ENCODE results near the gene U2AF1L4. TPM values are rescaled to one million over a fixed set of nuclear protein-coding genes. Genes with fewer than 3 reads are reported as not detected.
A peak's percentile ranks its signal among the peaks of the same experiment; 100 is the strongest.

The U2AF1L4 gene
- total RNA-seq, 1 experiment from 2014 or later = 20.5 TPM

DNA sequence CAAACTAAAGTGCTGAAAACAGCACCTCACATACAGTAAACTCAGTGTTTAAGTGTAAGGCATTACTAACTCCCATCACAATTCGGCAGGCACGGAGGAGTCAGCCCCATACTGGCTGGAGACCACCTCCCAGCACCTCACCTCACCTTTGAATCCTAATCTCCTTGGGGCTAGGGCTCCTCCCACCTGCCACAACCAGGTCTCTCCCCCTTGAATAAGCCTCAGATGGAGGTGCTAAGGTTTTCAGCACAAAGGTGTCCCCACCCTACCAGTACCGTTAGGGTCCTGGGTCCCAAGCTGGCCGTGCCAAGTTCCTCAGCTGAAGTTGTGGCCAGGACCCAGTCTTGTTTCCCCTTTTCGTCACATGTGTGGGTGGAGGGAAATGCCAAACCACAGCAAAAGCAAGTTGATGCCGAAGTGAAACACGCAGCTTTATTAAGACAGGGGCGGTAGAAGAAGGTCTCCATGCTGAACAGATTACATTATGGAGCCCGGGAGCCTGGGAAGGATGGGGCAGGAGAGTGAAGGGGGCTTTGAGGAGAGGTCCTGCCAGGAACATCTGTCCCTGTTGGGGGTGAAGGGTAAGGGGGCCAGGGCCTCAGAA lies 3.0 kb downstream of the U2AF1L4 start, which contains the start of gene IGFLR1:
IGFLR1 (minus strand) TSS at position 332 of the 604 bp plus-strand sequence. CDS start 1,272 bp downstream, outside the sequence.
- no peak for DNase-seq (ENCODE audit: low read depth)

DNA sequence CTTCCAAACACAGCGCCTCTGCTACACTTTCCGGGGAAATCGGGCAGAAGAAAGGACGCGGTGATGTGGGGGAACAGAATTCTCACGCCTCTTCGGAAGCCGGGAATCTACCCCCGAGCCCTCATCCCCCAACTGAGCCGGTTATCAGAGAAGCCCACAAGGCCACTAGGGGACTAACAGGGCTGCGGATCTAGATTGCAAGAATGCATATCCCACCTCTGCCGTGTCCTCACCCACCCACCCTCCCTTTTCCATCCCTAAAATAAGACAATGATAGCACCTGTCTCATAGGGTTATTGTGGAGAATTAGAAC lies 4.1 kb downstream of the U2AF1L4 start:
- no peak for DNase-seq (ENCODE audit: low read depth)

DNA sequence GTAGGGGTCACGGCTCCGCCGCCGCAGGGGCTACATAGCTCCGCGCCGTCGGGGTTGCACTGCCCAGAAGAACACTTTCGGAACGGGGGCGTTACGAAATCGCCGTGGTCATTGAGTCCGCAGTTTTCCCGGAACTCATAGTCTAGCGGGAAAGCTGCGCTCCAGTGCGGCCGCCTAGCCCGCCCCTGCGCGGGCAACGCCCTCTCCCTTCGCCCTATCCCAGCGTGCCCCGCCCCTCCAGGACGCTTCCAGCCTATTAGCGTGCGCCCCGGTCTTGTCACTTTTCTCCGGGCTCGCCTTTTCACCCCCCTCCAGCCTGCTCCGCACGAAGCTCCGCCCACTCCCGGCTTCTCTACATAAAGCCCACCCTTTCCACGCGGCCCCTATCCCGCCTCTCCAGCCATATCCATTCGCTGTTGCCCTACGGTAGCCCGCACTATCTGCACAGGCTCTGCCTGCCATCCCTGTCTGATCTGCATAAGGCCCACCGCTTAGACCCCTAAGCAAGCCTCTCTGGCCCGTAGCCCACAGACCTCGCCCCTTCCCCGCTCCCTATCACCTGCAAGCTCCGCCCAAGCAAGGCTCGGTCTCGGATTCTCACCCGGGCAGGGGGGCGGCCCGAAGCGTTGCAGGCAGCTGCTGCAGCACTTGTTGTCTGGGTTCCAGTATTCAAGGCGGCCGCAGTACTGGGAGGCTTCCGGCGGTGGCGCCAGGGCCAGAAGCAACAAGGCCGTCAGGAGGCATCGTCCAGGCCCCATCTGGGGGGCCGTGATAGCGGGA lies 4.6 kb downstream of the U2AF1L4 start:
- DNase-seq (ENCODE audit: low read depth) = peak; percentile 98

- DNase-seq (ENCODE audit: low read depth) = no peak
Observed at GRCh38 chr19:35740108-35740422, 5.2 kb downstream of the U2AF1L4 start.

DNA sequence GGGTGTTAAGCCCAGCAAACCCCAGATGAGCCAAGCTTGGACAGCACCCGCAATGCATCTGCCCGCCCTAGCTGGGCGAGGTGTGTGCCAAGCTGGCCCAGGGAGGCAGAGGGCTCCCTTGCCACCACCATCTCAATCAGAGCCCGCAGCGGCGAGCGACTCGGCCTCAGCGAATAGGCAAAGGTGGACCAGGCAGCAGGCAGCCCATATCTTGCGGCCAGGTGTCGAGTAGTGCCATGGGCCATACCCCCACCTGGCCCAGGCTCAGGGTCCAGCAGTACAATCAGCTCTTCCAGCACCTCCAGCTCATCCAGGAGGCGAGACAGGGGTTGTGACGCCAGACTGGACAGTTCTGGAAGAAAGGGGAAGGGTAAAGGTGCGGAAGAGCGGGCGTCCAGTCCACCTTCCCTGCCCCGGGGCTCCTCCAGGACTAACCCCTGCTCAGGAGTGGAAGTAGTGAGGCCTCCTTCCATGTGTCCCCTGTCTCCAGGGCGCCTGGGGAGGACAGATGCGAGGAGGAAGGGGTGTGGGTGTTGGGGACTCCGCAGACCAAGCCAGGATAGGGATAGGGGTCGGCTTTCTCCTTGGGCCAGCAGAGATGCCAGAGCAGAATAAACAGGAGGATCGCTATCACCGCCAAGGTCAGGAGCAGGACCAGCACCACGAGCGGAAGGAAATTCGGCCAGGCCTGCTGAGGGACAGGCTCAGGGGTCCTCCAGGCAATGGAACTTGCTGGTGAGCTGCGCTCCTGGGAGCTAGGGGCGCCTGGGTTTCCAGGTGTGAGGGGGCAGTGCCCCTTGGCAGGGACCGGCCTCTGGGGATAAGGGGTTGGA lies 5.7 kb downstream of the U2AF1L4 start:
- no peak for DNase-seq (ENCODE audit: low read depth)

DNA sequence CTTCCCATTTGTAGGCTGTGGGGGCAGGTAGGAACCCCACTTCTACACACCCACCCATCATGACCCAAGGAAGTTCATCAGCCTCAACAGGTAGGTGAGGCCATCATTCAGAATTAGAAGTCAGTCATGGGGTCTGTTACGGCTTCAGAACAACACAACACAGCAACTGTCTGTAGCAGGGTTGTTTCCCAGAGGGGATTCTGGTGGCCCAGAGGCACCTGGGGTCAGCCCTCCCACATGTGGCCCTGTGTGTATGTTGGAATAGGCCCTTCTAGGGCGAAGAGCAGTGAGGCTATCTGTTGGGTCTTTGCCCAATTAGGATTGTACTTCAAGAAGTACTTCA lies 6.4 kb downstream of the U2AF1L4 start:
- no peak for DNase-seq (ENCODE audit: low read depth)

- DNase-seq (ENCODE audit: low read depth) = no peak
Observed at GRCh38 chr19:35738021-35738886, 7.0 kb downstream of the U2AF1L4 start.

GRCh38 chr19:35736913-35737886 lies 8.0 kb downstream of the U2AF1L4 start:
- no peak for DNase-seq (ENCODE audit: low read depth)

DNA sequence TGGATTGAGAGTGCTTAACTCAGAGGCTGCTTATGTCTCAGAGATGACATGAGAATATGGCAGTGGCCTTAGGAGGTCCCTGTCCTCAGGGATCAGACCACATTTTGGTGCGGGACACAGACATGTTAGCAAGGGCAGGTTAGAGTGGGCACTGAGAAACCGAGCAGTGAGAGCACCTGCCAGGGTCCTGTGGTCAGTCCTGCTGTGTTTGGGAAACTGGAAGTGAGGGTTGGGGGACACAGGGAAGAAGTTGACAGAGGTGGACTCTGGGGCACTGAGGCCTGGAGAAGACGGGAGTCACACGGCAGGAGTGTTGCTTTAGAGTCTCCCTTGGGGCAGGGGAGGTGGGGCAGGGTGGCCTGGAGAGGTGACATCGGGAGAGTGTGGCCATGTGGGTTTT lies 10.3 kb downstream of the U2AF1L4 start:
- no peak for DNase-seq (ENCODE audit: low read depth)

GRCh38 chr19:35734273-35734672 lies 10.9 kb downstream of the U2AF1L4 start:
- DNase-seq (ENCODE audit: low read depth) = no peak

DNA sequence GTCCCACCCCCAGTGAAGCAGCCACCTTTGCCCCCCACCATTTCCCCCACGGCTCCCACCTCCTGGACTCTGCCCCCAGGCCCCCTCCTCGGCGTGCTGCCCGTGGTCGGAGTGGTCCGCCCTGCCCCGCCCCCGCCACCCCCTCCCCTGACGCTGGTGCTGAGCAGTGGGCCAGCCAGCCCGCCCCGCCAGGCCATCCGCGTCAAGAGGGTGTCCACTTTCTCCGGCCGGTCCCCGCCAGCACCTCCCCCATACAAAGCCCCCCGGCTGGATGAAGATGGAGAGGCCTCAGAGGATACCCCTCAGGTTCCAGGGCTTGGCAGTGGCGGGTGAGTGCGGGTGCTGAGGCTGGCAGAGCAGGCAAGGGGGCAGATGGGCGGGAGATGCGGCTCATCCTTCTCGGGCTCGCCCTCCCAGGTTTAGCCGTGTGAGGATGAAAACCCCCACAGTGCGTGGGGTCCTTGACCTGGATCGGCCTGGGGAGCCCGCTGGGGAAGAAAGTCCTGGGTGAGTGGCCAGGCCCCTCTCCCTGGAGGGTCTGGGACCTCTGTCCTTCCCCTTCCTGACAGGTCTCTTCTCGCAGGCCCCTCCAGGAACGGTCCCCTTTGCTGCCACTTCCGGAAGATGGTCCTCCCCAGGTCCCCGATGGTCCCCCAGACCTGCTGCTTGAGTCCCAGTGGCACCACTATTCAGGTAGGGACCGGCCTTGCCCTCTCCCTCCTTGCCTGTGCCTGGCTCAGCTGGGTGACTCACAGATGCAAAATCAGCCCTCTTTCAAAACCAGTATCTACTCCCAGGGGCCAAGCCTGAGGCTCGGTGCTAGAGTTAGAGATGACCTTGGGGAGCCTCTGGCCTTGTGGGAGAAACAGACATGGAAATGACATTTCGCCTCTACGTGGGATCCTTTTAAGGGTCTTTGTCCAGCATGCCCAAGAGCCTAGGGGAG lies 11.8 kb downstream of the U2AF1L4 start:
- DNase-seq (ENCODE audit: low read depth) = no peak

GRCh38 chr19:35732540-35733179 lies 12.6 kb downstream of the U2AF1L4 start:
- DNase-seq (ENCODE audit: low read depth) = no peak

- no peak for DNase-seq (ENCODE audit: low read depth)
Observed at GRCh38 chr19:35731779-35732405, 13.3 kb downstream of the U2AF1L4 start.

DNA sequence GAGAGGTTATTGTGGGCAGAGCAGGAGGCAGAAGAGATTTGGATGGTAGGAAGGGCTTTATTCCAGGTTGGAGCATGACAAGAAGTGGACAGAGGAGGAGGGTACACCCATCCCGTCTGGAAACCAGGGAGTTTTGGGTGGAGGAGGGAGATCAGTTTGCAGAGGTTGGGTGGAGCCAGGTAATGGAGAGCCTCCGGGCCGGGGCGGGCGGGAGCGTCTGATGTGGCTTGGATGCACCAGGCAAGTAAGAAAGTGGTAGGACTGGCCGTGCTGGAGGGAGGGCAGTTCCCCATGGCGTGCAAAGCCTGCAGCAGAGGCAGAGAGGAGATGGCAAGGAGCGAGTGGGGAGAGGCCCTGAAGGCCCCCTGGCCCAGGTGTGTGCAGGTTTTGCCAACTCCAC lies 13.9 kb downstream of the U2AF1L4 start:
- DNase-seq (ENCODE audit: low read depth) = no peak

DNA sequence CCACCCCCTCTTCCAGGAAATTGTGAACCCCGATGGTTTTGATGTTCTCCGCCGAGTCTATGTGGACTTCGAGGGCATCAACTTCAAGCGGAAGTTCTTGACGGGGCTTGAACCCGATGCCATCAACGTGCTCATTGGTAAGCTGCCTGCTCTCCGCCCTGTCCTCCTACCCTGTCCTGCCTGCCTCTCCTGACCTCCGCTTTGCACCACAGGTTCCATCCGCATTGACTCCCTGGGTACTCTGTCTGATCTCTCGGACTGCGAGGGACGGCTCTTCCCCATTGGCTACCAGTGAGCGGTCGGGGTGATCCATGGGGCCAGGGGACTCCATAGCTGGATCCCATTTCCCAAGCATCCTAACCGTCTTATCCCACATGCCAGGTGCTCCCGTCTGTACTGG lies 14.9 kb downstream of the U2AF1L4 start:
- no peak for DNase-seq (ENCODE audit: low read depth)

DNA sequence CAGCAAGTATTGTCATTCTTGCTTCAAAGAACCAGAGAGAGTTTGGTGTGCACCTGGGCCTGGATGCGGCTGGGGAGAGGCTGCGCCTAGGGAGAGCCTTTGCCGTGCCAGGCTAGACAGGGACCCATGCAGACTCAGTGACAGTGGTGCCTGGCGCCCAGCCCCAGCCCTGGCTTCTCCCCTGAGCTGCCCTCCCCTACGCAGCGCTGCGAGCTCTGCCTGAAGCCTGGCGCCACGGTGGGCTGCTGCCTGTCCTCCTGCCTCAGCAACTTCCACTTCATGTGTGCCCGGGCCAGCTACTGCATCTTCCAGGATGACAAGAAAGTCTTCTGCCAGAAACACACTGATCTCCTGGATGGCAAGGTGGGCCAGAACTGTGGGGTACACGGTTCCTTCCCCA lies 15.5 kb downstream of the U2AF1L4 start:
- no peak for DNase-seq (ENCODE audit: low read depth)

DNA sequence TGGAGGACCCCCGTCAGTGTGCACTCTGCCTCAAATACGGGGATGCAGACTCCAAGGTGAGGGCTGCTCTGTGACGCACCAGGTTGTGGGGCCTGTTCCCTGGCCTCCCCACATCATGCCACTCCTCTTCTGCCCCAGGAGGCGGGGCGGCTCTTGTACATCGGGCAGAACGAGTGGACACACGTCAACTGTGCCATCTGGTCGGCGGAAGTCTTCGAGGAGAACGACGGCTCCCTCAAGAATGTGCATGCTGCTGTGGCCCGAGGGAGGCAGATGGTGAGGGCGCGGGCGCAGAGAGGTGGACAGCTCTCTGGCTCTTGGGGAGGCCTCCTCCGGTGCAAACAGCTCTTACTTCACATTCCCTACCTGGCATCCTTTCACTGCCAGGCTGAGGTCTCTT lies 16.2 kb downstream of the U2AF1L4 start:
- DNase-seq (ENCODE audit: low read depth) = no peak

DNA sequence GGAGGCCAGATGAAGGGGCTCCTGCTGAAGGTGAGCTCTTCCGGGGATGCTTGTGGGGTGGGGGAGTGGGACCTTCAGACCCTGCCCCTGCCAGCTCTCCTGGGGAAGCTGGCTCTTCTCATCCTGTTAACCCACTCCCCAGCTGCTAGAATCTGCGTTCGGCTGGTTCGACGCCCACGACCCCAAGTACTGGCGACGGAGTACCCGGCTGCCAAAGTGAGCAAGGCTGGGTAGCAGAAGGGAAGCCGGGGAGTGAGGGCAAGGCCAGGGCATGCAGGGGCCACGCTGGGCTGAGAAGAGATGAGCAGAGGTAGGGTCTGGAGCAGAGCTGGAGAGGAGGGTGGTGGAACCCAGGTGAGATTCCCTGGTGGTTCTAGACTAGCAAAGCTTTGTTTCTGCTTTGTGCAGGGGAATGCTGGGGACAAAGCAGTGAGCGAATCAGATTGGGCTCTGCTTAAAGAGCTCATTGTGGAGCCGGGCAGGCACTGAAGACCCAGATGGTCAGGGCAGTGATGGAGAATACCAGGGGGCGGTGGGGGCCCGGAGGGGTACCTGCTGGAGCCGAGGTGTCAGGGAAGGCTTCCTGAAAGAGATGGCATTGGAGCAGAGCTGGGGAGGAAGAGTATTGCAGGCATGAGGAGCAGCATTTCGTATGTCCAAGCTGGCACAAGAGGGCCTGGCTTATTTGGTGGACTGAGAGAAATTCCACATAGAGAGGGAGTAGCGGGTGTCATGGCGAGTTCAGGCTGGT lies 17.1 kb downstream of the U2AF1L4 start:
- no peak for DNase-seq (ENCODE audit: low read depth)
